ENCODE results near the gene LETM1. TPM values are rescaled to one million over a fixed set of nuclear protein-coding genes. Genes with fewer than 3 reads are reported as not detected.

LETM1 gene
- total and polyA plus RNA-seq, 2 of the 13 experiments (the other 11 are each of a cell fraction or from before 2014, with no cell fraction given) = 9.7 to 41.6 TPM

DNA sequence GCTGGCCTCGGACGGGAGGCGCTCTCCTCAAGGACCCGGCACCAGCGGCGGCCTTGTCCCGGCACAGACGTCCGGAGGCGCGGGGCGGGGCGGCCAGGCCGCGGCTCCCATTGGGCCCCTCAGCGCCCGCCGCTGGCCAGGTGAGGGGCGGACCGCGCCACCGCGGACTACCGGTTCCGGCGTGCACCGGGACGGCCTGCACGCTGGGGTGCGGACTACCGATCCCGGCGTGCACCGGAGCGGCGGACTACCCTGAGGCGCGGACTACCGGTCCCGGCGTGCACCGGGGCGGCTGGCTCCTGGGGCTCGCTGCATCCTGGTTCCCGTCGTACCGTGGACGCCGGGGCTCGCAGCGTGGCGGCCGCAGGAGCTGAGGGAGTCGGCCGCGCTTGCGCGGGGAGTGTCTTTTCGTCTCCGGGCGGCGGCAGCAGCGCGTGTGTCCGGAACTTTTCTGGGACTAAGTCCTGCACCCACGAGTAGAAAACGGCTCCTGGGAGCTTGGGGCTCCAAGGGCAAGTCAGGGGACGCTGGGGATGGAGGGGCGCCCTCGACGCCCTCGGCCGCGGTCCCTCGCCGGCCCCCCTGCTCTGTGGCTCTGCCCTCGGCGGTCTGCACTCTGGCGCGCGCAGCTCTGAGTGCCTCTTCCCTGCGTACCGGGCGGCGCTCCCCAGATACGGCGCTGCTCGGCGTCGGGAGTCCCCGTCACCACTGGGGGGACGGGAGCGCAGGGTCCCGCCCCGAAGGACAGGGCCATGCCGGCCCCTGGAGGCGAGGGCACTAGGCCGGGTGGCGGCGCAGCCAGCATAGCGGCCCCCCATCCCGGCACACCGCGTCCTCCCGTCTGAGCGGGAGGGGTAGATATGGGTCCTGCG lies at the start of gene LETM1 (continued):
- TF ChIP-seq CEBPB (IDR thresholded peaks at IDR 0.05; ENCODE audit: borderline replicate concordance, low read depth, low read length) (no peak), MYNN (CRISPR knock-in tag; IDR thresholded peaks at IDR 0.05; ENCODE audit: low read depth) (peak; percentile 58), NFYB (CRISPR knock-in tag; IDR thresholded peaks at IDR 0.05) (peak; percentile 65), RBFOX2 (IDR thresholded peaks at IDR 0.05; ENCODE audit: low read depth, low read length) (peak; percentile 93), ZNF431 (CRISPR knock-in tag; IDR thresholded peaks at IDR 0.05; ENCODE audit: borderline replicate concordance, low read depth) (no peak; the same call in 1 of the 2 replicates), CBX2 (IDR thresholded peaks at IDR 0.05; ENCODE audit: low read depth, low read length) (no peak), CBX2 (CRISPR knock-in tag; IDR thresholded peaks at IDR 0.05; ENCODE audit: low read depth) (no peak), ZNF781 (CRISPR knock-in tag; IDR thresholded peaks at IDR 0.05; ENCODE audit: borderline replicate concordance, not compliant biosample characterization) (peak; percentile 30), ZNF776 (CRISPR knock-in tag; IDR thresholded peaks at IDR 0.05) (no peak; the same call in 1 of the 2 replicates), MXD4 (CRISPR knock-in tag; IDR thresholded peaks at IDR 0.05) (peak; percentile 61), PPARG (CRISPR knock-in tag; conservative IDR thresholded peaks at IDR 0.05) (no peak), ZNF850 (CRISPR knock-in tag; conservative IDR thresholded peaks at IDR 0.05) (0 out of 2 replicates have a peak, but pooled peaks have one; percentile 75), JARID2 (CRISPR knock-in tag; IDR thresholded peaks at IDR 0.05; ENCODE audit: insufficient replicate concordance) (no peak), RXRA (CRISPR knock-in tag; IDR thresholded peaks at IDR 0.05) (peak; percentile 14; the same call in 1 of the 2 replicates), NFIB (CRISPR knock-in tag; IDR thresholded peaks at IDR 0.05; ENCODE audit: borderline replicate concordance) (no peak), NCOR1 (IDR thresholded peaks at IDR 0.05; ENCODE audit: borderline replicate concordance, low read length) (no peak), RORA (CRISPR knock-in tag; IDR thresholded peaks at IDR 0.05) (no peak)
- TF ChIP-seq, protein P1, sequence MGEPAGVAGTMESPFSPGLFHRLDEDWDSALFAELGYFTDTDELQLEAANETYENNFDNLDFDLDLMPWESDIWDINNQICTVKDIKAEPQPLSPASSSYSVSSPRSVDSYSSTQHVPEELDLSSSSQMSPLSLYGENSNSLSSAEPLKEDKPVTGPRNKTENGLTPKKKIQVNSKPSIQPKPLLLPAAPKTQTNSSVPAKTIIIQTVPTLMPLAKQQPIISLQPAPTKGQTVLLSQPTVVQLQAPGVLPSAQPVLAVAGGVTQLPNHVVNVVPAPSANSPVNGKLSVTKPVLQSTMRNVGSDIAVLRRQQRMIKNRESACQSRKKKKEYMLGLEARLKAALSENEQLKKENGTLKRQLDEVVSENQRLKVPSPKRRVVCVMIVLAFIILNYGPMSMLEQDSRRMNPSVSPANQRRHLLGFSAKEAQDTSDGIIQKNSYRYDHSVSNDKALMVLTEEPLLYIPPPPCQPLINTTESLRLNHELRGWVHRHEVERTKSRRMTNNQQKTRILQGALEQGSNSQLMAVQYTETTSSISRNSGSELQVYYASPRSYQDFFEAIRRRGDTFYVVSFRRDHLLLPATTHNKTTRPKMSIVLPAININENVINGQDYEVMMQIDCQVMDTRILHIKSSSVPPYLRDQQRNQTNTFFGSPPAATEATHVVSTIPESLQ (CRISPR knock-in tag; conservative IDR thresholded peaks at IDR 0.05) = no peak
- TF ChIP-seq, protein P2, sequence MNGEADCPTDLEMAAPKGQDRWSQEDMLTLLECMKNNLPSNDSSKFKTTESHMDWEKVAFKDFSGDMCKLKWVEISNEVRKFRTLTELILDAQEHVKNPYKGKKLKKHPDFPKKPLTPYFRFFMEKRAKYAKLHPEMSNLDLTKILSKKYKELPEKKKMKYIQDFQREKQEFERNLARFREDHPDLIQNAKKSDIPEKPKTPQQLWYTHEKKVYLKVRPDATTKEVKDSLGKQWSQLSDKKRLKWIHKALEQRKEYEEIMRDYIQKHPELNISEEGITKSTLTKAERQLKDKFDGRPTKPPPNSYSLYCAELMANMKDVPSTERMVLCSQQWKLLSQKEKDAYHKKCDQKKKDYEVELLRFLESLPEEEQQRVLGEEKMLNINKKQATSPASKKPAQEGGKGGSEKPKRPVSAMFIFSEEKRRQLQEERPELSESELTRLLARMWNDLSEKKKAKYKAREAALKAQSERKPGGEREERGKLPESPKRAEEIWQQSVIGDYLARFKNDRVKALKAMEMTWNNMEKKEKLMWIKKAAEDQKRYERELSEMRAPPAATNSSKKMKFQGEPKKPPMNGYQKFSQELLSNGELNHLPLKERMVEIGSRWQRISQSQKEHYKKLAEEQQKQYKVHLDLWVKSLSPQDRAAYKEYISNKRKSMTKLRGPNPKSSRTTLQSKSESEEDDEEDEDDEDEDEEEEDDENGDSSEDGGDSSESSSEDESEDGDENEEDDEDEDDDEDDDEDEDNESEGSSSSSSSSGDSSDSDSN (CRISPR knock-in tag; IDR thresholded peaks at IDR 0.05) = peak; percentile 87
- TF ChIP-seq, protein P3, sequence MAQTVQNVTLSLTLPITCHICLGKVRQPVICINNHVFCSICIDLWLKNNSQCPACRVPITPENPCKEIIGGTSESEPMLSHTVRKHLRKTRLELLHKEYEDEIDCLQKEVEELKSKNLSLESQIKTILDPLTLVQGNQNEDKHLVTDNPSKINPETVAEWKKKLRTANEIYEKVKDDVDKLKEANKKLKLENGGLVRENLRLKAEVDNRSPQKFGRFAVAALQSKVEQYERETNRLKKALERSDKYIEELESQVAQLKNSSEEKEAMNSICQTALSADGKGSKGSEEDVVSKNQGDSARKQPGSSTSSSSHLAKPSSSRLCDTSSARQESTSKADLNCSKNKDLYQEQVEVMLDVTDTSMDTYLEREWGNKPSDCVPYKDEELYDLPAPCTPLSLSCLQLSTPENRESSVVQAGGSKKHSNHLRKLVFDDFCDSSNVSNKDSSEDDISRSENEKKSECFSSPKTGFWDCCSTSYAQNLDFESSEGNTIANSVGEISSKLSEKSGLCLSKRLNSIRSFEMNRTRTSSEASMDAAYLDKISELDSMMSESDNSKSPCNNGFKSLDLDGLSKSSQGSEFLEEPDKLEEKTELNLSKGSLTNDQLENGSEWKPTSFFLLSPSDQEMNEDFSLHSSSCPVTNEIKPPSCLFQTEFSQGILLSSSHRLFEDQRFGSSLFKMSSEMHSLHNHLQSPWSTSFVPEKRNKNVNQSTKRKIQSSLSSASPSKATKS (CRISPR knock-in tag; IDR thresholded peaks at IDR 0.05) = no peak; the same call in 1 of the 2 replicates
- TF ChIP-seq, protein P4, sequence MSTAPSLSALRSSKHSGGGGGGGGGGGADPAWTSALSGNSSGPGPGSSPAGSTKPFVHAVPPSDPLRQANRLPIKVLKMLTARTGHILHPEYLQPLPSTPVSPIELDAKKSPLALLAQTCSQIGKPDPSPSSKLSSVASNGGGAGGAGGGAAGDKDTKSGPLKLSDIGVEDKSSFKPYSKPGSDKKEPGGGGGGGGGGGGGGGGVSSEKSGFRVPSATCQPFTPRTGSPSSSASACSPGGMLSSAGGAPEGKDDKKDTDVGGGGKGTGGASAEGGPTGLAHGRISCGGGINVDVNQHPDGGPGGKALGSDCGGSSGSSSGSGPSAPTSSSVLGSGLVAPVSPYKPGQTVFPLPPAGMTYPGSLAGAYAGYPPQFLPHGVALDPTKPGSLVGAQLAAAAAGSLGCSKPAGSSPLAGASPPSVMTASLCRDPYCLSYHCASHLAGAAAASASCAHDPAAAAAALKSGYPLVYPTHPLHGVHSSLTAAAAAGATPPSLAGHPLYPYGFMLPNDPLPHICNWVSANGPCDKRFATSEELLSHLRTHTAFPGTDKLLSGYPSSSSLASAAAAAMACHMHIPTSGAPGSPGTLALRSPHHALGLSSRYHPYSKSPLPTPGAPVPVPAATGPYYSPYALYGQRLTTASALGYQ (CRISPR knock-in tag; IDR thresholded peaks at IDR 0.05) = 0 out of 2 replicates have a peak, but pooled peaks have one; percentile 21
